T-helper 22 cell (primary cell): ENCODE measurements around the gene DNALI1.

ENCODE experiments used
- DNase-seq: peaks from one replicate; pipeline ENCODE4 v3.0.0-alpha.2; 2020; ENCODE audit warnings: low read depth

DNALI1 gene

GRCh38 chr1:37601441-37601840 lies 44.7 kb downstream of the DNALI1 start:
- no peak for DNase-seq

- DNase-seq: peak; percentile 6
These were observed 46.3 kb downstream of the DNALI1 start for GRCh38 chr1:37602750-37603694.

GRCh38 chr1:37605061-37605650 lies 48.4 kb downstream of the DNALI1 start:
- DNase-seq: no peak

DNA sequence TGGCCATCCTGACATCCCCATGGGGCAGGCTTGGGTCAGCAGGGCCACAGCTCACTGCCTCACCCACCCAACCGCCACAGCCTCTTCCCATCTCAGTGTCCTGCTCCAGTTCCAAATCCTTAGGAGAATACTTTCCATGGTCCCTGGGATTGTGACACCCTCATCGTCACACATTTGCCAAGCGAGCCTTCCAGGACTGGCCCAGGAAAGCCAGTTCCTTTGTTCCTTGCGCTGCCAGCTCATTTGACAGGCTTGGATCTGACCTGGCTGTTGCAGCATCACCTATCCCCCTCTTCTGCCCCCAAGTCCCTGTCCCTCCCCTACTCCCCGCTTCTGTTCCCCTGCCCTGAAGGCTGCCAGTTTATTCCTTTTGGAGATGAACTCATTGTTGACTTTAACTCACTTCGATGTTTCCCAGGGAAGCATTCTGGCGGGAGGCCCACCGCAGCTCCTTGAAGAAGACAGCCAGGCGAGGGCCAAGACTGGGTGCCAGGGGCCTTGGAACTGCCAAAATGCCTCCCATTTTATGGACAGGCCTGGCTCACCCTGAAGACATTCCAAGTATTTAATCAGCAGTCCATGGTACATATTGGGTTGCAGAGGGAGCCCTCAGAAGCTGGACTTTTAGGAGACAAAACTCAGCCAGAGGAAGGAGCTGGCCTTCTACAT lies 49.2 kb downstream of the DNALI1 start:
- DNase-seq: no peak

DNA sequence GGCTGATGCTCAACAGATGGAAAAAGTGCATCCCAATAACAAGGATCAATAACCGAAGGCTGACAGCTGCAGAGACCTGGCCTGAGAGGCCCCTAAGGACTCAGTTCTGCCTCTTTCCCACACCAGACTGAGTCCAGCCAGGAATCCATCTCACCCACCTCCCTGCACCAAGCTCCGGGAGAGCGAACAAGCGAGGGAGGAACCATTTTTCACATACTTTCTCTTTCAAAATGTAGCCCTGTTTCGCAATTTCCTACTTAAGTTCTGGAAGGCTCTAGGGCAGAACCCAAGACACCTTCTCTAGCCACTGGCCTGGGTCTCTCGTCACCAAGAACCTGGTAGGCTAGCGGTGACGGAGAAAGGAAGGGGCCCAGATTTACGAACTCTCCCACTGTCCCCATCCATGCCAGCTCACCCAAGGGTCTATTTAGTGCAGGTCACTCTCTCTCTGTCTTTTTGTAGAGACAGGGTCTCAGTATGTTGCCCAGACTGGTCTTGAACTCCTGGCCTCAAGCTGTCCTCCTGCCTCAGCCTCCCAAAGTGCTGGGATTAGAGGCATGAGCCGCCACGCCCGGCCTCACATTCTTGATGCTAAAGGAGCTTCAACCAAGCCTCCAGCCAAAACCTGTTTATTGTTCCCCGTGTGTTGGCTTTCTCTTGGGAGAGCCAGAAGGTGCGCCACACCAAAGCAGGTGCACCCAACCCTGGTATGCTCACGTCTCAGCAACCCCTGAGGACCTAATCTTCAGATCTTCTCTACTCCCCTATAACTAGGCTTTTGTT lies 49.9 kb downstream of the DNALI1 start:
- DNase-seq: no peak

DNA sequence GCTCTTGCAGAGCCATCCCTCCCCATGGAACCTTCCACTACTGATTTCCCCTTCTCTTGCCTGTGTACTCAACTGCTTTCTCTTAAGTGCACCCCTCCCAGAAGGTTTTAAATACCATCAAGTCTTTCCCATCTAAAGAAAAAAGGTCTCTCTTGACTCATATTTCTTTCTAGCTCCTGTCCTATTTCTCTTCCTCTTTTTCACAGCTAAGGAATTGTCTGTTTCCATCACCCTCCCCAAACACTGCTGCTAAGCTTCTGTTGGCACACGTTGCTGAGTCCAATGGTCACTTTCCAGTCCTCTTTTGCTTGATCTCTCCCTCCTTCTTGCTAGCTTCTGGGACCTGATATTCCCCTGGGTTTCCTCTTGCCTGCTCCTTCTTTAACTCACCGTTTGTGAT lies 52.3 kb downstream of the DNALI1 start:
- DNase-seq: no peak

DNA sequence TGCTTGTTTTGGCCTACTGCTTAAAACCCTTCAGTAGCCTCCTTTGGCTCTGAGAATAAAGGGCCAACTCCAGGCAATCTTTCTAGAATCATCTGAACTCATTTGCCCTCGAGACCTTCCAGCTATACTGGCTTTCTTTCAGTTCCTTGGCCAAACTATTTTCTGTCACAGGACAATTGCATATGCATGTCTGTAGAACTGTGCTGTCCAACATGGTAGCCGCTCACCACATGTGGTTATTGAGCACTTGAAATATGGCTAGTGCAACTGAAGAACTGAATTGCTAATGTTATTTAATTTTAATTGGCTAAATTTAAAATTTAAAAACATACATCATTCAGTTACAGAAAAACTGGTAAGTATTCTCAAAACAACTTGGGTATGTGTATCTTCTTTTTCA lies 53.3 kb downstream of the DNALI1 start:
- no peak for DNase-seq

DNA sequence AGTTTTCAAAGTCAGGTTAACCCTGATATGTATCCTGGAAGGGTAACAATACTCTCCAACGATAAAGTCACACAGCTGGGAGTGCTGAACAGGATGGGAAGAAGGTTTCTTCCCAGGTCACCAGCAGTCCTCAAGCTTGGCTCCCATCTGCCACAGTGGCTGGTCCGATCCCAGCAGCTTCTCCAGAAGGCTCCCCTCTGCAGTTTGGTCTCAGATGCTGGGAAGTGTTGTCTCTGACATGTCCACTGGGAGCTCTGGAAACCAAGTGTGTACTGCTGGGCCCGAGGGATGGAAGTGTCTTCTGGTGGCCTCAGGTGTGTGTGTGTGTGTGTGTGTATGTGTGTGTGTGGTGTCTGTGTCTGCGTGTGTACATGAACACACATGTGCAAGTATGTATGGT lies 55.4 kb downstream of the DNALI1 start:
- no peak for DNase-seq

- no peak for DNase-seq
These were observed 57.4 kb downstream of the DNALI1 start for GRCh38 chr1:37614105-37614504.

DNA sequence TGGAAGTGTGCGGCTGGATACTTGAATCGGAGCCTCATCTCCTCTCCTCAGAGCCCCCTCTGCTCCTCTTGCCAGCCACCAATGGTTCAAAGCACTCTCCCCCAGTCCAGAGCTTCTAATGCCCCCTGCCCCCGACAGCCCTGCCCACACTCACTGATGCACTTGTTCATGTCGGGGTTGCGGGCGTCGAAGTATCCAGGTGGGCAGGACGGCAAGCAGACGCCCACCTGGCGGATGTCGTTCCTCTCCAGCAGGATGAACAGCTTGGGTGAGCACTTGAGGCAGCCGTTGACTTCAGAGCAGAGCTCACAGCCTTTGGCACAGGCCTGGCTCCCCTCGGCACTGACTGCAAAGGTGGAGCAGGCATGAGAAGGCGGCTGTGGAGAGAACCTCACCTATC lies 59.6 kb downstream of the DNALI1 start:
- no peak for DNase-seq
